HG03045 (cell line): ENCODE measurements around the gene CDK13.
"Not testable (repeated sequence)": the region's sequence is repeated elsewhere in the genome, so short reads cannot be mapped to it uniquely, and the experiment has no call there.

ENCODE experiments used
- ATAC-seq: cut with Tn5 transposase; IDR thresholded peaks from one replicate; pipeline ENCODE4 v1.9.1; 2021; ENCODE audit warnings: mild to moderate bottlenecking, moderate library complexity; ENCODE audit not compliant: unreplicated experiment

Gene CDK13

GRCh38 chr7:40145596-40146130, 195.6 kb downstream of the CDK13 start:
- ATAC-seq: not testable (repeated sequence)

- ATAC-seq: no peak
Observed at GRCh38 chr7:40147371-40148246, 197.6 kb downstream of the CDK13 start.

GRCh38 chr7:40148247-40148580, 198.2 kb downstream of the CDK13 start:
- not testable (repeated sequence) for ATAC-seq

- ATAC-seq: no peak
Observed at GRCh38 chr7:40148671-40149070, 198.6 kb downstream of the CDK13 start.
